HEK293 (cell line): ENCODE measurements around the gene ERG.

Experiments
- CTCF ChIP-seq: fragments of 450-650 bp; formaldehyde crosslinking; IDR thresholded peaks from 2 replicates; pipeline ENCODE4 v1.5.1; 2016; ENCODE audit warnings: missing biosample characterization, missing genetic modification characterization
- HOXD13 ChIP-seq: sonication (generic); formaldehyde crosslinking; IDR thresholded peaks from 2 replicates; pipeline ENCODE4 v1.8.0; 2022; ENCODE audit warnings: missing genetic modification reagents, borderline replicate concordance
- REST ChIP-seq: fragments of 450-650 bp; formaldehyde crosslinking; IDR thresholded peaks from 2 replicates; pipeline ENCODE4 v1.5.1; 2016; ENCODE audit warnings: missing biosample characterization, missing genetic modification characterization
- SCRT2 ChIP-seq: fragments of 450-650 bp; formaldehyde crosslinking; IDR thresholded peaks from 2 replicates; pipeline ENCODE4 v1.5.1; 2016; ENCODE audit warnings: missing biosample characterization, missing genetic modification characterization
- TCF7L2 ChIP-seq: IDR thresholded peaks from 2 replicates; pipeline ENCODE4 v1.6.1; 2011; ENCODE audit warnings: low read depth, mild to moderate bottlenecking, inconsistent platforms, low read length, moderate library complexity, borderline replicate concordance
- ZNF140 ChIP-seq: fragments of 450-650 bp; formaldehyde crosslinking; IDR thresholded peaks from 2 replicates; pipeline ENCODE4 v1.5.1; 2016; ENCODE audit warnings: missing biosample characterization, missing genetic modification characterization
- ZNF155 ChIP-seq: fragments of 450-650 bp; formaldehyde crosslinking; IDR thresholded peaks from 2 replicates; pipeline ENCODE4 v1.5.1; 2016; ENCODE audit warnings: missing biosample characterization, missing genetic modification characterization
- ZNF175 ChIP-seq: fragments of 450-650 bp; formaldehyde crosslinking; IDR thresholded peaks from 2 replicates; pipeline ENCODE4 v1.5.1; 2016; ENCODE audit warnings: missing biosample characterization, missing genetic modification characterization
- ZNF624 ChIP-seq: fragments of 450-650 bp; formaldehyde crosslinking; IDR thresholded peaks from 2 replicates; pipeline ENCODE4 v1.5.1; 2017; ENCODE audit warnings: missing biosample characterization, missing genetic modification characterization
- ZNF830 ChIP-seq: fragments of 450-650 bp; IDR thresholded peaks from 2 replicates; pipeline ENCODE4 v1.5.0; 2018; ENCODE audit warnings: missing biosample characterization, missing genetic modification characterization, low read depth, mild to moderate bottlenecking, moderate library complexity

DNA sequence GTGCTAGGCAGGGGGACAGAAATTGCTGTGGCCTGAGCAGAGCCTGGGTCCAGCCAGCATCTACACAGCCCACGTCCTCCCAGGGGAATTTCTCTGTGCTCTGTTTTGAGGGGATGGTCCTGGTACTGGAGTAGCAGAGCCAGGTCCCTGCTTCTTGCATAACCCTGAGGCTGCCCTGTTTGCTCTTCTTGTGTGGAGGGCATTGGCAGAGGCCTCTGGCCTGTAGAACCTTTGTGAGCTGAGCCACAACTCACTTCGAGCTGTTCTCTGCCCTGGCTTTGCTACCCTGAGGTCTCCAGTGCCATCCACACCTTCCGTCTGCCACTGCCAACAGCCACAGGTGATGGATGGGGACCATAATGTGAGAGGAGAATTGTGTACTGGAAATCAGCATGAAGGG, 139.6 kb downstream of the ERG start:
- TF ChIP-seq CTCF (tag by site-specific recombination) (no peak), ZNF830 (tag by site-specific recombination) (no peak), SCRT2 (tag by site-specific recombination) (no peak), ZNF140 (tag by site-specific recombination) (no peak), TCF7L2 (no peak), REST (tag by site-specific recombination) (no peak), ZNF175 (no peak), ZNF624 (tag by site-specific recombination) (no peak), ZNF155 (no peak), HOXD13 (CRISPR knock-in tag) (no peak)
